HG03064 (cell line): Measurements from ENCODE around the gene PLPP2.

Source experiments
- ATAC-seq: cut with Tn5 transposase; IDR thresholded peaks from one replicate; pipeline ENCODE4 v1.9.1; 2021; ENCODE audit warnings: low read depth; ENCODE audit not compliant: unreplicated experiment

PLPP2 gene

DNA sequence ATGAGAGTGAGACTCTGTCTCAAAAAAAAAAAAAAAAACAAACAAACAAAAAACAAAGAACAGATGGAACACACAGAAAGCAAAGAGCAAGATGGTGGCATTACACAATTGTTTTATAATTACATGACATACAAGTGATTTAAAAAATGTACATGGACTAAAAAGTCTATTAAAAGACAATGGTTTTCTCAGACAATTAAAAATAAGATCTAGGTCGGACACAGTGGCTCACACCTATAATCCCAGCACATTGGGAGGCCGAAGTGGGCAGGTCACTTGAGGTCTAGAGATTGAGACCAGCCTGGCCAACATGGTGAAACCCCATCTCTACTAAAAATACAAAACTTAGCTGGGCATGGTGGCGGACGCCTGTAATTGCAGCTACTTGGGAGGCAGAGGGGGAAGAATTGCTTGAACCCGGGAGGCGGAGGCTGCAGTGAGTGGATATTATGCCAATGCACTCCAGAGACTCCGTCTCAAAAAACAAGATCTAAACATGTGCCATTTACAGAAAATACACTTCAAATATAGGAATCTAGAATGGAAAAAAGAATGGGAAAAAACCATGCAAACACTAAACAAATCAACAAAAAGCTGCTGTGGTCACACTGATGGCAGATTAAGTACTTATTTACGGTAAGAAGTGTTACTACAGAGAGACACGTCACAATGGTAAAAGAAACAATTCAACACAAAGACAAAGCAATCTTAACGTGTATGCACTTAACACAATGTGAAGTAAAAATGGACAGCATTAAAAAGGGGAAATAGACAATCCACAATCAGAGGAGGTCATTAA is 26.7 kb upstream of the PLPP2 start:
- ATAC-seq, result no peak

DNA sequence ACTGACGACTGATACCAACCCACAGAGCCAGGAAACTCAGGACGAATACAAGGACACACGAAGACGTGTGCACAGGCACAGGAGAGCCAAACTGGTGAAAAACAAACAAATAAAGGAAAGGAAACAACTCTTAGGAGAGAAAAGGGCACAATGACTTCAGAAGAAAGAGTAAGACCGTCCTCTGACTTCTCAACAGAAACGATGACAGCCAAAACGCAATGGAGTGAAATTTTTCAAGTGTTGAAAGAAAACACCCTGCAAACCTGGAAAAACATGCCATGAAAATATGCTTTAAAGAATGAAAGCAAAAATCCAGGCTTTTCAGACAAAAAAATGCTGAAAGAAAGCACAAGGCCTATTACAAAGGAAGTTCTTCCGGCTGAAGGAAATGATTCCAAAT is 24.6 kb upstream of the PLPP2 start:
- ATAC-seq, result no peak

DNA sequence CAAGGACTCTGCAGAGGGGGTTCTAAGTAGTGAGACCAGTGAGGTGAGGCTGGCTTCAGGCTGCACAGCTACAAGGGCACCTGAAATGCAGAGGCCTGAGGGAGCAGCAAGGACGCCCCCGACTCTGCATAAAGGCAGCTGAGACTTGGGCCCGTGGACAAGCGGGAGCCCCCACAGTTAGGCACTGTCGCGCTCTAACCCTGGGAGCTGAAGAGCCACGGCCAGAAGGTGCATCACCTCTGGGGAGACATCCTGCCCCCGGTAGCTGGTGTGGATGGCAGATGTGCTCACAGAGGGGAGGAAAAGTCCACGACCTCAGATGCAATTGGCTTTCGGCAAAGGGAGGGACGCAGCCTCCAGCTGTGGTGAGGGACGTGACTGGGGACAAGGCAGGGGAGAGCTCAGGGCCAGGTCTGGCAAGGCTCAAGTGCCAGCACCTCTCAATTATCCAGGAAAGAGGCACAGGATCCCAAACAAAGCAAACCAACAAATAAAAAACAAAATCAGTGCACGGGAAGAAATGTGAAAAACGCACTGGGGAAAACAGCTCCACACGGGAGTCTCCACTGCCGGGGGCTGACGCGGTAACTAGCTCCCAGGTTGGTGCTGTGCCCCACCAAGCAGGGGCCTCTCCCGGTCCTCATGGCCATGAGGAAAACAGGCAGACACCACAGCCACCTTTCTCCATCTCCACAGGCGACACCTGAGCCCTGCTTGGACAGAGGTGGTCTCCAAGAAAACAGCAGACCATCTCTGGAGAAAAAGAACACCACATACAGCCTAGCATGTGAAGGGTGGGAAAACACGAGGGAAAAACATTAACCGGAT is 23.0 kb upstream of the PLPP2 start:
- ATAC-seq, result no peak

DNA sequence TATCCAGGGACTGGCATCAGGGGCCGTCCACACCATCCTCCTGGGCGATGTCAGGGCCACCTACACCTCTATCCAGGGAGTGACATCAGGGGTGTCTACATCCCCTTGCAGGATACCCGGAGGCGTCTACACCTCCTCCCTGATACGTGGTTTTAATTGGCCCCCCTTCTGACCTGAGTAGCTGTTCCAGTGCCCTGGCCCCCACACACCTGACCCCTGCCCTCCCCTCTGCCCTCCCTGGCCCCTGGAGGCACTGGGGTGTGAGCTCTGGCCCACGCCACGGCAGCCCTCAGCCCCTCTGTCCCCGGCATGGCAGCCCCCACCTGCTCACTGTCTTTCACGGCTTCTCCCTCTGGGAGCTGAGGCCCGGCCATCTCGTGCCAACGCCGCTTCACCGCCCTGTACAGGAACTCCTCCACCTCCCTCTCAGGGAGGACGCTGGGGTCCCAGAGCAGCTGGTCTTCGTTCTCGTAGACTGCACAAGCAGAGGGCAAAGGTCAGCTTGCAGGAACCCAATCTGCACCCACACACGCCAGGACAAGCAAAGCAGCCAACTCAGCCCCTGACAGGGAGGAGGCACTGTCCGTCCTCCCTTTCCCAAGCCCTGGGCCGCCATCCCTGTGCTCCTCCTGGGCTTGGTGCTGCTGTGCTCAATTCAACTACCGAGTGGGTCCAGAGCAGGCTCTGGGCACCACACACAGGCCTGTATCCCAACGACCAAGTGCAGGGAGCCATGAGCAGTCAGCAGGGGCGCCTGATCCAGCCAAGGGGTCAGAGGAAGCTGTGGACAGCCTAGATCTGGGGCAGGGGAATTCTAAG is 22.2 kb upstream of the PLPP2 start:
- no peak for ATAC-seq

DNA sequence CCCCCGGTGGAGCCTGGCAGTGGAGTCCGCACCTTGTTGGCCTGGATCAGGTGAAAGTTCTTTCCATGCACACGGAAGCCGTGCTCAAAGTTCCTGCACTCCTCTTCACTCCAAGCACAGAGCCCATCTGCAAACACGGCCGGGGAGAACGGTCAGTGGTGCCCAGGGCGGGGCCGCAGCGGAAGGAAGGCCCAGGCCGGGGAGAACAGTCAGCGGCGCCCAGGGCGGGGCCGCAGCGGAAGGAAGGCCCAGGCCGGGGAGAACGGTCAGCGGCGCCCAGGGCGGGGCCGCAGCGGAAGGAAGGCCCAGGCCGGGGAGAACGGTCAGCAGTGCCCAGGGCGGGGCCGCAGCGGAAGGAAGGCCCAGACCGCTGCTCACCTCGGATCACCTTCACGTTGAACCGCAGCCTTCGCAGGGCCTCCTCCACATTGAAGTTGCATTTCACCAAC is 20.6 kb upstream of the PLPP2 start:
- no peak for ATAC-seq

DNA sequence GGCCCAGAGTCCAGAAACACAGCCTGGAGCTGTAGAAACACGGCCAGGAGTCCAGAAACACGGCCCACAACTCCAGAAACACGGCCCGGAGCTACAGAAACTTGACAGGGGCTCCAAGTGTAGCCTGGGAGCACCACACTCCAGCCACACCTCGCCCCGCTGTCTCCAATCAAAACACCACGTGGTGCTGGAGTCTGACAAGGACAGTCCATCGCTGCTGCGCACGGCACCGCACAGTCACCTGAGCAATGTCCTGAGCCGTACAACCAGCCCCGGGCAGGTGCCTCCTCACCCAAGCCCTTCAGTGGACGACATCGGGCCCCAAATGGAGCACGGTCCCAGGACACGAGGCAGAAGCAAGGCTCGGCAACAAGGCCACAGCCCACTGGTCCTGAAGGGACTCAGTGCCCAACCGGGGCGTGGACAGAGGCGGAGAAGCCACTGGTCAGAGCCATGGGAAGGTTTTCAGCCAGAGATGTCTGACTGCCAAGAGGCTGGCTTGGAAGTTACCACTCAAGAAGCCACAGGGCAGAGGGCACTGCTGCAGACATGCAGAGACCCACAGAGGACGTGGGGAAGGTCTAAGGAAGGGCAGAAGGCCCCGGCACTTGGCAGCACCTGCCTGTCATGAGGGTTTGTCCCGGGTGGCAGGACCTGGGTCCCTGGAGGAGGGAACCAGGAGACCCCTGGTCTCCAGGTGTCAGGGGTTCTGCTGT is 19.7 kb upstream of the PLPP2 start:
- no peak for ATAC-seq

DNA sequence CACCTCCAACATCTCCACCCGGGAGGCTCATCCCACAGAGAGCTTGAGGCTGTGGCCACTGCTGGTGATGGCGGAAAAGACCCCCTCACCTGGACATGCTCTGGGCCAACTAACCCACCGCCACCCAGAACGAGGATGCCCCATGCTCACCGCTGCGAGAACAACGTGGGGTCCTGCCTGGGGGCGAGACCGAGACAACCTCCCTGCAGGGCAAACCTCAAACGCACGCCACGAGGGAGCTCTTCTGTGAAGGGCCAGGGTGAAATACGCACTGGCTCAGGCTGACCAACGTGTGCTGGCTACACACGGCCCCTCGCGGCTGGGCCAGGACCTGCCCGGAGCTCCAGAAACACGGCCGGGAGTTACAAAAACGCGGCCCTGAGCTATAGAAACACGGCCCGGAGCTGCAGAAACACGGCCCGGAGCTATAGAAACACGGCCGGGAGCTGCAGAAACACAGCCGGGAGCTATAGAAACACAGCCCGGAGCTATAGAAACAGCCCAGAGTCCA is 19.0 kb upstream of the PLPP2 start:
- no peak for ATAC-seq

DNA sequence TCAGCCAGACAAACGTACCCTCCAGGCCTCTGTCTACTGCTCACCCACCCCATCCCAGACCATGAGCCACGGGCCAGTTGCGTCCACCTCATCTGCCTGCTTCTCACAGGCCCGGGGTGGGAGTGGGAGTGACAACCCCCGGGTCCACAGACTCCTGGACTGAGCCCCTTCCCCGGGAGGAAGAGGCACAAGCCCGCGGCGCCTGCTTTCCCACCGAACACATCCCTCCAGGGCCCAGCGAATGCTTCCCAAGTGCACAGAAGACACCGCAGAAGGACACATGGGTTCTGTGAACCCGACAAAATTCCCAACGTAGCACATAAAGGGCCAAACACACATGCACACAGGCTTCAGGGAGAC is 18.0 kb upstream of the PLPP2 start:
- no peak for ATAC-seq

DNA sequence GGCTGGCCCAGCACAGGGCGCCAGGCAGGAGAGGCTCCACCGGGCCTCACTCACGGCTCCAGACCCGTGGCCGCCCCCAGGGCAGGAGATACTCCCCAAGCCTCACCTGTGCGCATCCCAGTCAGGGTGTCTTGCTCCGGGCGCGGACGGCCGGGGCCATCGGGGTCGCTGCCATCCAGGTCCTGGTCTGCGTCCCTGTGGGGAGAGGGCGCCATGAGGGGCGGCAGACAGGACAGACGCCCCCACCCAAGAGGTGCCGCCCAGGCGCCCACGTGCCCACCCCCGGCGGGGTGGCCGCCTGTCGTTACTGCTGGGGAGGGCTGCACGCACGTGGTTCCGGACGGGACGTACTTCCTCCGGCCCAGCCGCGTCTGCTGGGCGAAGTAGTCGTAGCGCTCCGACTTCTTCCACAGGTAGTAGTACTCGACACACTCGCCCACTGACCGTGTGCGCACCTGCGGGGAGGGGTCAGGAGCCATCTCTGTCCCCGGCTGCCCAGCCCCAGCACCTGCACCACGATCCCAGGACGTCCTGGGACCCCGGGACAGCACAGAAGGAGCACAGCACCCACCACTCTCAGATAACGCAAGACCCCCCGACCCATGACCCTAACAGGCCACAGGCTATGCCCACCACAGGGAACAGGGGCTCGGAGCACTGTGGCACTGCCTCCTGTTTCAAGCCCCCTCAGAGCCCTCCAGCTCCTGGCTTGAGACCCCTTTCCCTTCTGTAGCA is 17.4 kb upstream of the PLPP2 start:
- no peak for ATAC-seq

DNA sequence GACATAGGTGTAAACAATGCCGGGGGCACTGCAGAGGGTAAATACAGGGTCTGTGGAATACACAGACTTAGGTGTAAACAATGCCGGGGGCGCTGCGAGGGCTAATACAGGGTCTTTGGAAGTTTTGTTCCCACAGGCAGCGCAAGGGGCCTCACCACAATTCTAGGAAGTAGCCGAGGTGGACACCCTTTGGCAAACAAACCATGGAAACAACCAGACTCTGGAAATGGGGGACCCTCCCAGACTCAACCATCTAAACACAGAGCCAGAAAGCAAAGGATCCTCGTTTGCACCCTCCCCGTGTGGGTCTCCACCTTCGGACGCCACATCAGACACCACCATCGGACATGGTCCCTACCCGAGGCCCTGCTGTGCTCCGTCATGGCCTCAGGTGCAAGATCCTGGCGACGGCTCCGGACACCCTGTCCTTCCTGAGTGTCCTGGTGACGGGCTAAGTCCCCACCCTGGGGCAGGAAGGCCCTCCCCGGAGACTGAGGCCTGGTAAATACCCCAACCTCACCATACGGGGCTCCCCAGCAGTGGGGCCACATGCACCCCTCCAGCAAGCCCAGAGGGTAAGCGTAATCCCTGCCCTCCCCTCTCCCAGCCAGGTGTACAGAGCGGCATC is 16.7 kb upstream of the PLPP2 start:
- no peak for ATAC-seq

DNA sequence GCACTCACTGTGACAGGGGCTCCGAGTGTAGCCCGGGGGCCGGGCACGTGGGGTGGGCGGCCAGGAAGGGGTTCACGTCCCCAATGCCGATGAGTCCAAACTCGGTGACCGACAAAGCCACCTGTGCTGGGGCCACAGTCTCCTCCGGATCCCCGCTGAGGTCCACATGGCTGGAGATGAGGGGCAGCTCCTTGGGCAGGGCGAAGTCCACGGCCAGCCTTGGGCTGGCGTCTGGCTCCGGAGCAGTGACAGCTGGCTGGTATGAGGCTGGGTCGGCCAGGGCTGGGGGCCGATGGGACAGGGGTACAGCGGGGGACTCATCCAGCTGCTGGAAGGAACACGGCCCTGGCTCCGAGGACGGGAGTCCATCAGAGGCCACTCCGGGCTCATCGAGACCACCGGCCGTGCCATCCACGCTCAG is 15.9 kb upstream of the PLPP2 start:
- no peak for ATAC-seq

DNA sequence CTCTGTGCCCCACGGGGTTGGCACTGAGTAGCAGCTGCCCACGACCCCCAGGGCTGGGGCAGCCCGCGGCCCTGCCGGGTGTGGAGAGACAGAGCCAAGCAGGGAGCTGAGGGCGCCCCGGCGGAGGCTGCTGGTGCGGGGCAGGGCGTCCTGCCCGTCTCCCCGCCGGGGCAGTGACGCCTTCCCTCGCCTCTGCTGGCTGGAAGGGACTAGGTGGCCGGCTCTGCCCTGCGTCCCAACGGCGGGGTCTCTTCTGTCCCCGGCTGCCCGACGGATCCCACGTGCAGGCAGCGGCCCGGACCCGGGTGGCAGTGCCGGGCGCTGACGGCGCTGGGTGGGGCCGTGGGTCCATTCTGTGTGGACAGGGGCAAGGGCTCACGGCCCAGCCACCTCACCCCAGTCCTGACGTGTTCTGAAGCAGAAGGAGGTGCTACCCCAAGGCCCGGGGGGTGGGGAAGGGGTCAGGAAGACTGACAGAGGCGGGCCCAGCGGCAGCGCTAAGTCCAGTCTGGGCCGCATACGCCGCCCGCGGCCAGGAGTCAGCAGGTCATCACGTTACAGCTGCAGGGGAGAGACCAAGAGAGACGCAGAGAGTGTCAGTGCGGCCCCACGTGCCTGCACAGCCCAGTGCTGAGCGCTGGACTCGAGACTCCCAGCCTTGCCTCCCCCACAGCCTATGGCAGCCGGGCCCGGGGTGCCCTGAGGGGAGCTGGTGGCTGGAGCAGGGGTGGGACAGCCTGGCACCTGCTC is 15.1 kb upstream of the PLPP2 start:
- no peak for ATAC-seq

DNA sequence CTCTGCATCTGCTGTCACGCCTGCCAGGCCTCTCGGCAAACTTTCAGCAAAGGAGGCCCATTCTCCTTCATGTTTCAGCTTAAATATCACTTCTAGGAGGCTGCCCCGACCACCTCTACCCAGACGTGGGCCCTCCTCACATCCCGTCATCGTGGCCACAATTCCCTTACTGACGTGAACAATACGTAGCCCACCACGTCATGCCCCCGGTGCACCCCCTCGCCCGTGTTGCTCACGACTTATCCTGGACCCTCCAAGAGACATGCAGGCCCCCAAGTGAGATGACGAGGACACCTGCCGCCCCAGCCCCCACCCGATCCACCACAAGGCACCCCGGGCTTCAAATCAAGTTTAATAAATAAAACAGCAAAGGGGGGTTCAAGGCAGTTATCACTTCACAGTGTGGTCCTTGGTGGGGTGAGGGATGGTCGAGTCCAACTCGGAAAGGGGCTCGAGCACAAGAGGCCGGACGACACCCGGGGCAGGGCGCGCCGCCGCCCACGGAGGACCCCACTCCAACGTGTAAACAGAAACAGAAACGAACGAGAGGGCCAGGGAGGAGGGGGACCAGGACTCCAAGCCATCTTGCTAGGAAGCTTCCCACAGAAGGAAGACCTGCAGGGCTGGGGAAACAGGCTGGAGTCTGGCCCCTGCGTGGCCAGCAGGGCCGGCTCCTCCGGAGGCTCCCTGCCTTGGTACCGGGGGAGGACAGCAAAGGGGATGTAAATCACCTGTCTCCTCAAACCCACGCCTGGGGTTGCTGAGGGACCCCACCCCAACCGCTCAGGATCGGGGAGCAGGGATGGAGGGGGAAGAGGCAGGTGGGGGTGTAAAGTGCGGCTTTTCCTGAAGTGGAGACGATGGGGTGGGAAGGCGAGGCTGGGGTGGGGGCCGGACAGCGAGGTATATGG is 14.3 kb upstream of the PLPP2 start:
- no peak for ATAC-seq

DNA sequence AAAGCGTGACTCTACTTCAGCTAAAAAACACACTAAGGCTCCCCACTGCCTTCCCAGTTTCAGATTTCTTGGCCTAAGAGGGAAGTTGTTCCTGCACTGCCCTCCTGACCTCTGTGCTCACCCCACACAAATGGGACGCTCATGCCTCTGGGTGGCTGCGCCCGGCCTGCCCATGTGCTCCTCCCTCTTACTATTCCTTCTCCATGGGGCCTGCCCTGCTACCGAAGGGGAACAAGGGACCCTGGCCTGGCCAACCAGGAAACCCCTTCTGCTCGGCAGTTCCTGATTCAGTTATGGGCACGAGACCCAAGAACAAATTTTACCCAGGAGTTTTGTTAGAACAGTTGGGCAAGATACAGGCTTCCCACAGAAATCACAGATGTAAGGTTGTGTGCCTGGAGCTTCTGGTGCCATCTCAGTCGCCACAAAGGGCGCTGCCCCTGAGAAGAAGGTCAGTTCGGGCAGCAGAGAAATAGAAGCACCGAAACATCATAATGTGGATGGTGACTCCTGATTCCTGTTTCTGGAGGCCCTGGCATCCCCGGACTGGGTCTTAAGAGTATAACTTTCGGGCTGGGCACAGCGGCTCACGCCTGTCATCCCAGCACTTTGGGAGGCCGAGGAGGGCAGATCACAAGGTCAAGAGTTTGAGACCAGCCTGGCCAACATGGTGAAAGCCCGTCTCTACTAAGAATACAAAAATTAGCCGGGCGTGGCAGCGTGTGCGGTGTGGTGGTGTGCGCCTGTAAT is 5.4 kb upstream of the PLPP2 start:
- no peak for ATAC-seq

DNA sequence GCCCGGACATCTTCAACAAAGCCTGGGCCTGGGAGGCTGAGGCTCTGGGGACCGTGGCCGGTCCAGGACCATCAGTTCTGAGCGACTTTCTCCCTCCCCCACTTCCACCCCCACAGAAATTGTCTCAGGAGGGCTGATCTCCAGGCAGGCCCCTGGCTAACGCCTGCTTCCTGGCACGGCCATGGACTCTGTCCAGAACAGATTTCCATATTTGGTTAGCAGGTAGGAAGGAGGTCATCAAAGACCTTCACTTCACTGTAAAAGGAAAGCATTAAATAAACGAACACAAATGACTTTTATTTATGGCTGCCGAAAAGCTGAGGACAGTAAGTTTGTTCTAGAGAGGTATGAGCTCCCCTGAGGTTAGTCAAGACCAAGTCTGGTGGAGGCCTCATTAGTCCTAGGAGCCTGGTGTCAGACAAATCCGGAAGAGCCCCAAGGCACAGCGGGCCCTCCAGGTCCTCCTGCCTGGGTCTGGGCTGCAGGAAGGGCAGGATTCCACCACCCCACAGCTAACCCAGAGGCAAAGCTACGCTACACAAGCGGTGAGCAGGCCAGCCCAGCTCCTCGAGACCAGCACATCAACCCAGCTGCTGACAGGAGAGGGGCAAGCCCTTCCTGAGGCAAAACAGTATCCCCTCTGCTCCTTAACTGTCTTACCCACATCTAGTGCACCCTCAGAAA is 4.6 kb upstream of the PLPP2 start:
- no peak for ATAC-seq
